Muscle layer of duodenum (tissue), 2 donors: Measurements from ENCODE around the gene HES7.

ENCODE experiments used
- H3K27ac ChIP-seq: one replicate; pipeline ENCODE4 v1.7.0; 2013; ENCODE audit warnings: mild to moderate bottlenecking, low read length
- H3K27me3 ChIP-seq: one replicate; pipeline ENCODE4 v1.7.0; 2013; ENCODE audit warnings: low read depth, mild to moderate bottlenecking, control low read depth, low read length
- H3K36me3 ChIP-seq, 2 donors: one replicate each; pipeline ENCODE4 v1.7.0; 2013; ENCODE audit warnings: low read length in 2 of 2, control low read depth in 1 of 2, mild to moderate bottlenecking in 1 of 2; ENCODE audit not compliant: insufficient read depth in 2 of 2, control insufficient read depth in 1 of 2
- H3K4me1 ChIP-seq, 2 donors: one replicate each; pipeline ENCODE4 v1.7.0; 2013; ENCODE audit warnings: low read length in 2 of 2, mild to moderate bottlenecking in 2 of 2, control low read depth in 1 of 2, moderate library complexity in 1 of 2; ENCODE audit not compliant: insufficient read depth in 2 of 2, control insufficient read depth in 1 of 2
- H3K4me3 ChIP-seq, 2 donors: one replicate each; pipeline ENCODE4 v1.7.0; 2013; ENCODE audit warnings: low read length in 2 of 2, low read depth in 1 of 2, mild to moderate bottlenecking in 1 of 2
- H3K9me3 ChIP-seq, 2 donors: one replicate each; pipeline ENCODE4 v1.7.0; 2013; ENCODE audit warnings: low read length in 2 of 2, control low read depth in 1 of 2, mild to moderate bottlenecking in 1 of 2; ENCODE audit not compliant: control insufficient read depth in 1 of 2
- donor health status: healthy.

The HES7 gene

GRCh38 chr17:8147805-8148404 lies 24.0 kb upstream of the HES7 start:
- no peaks in the 10 kb centered on the region for H3K9me3 ChIP-seq
- no peaks in the 10 kb centered on the region for H3K27me3 ChIP-seq
- H3K4me3 ChIP-seq: no peak overlapping the region
- H3K27ac ChIP-seq: no peak overlapping the region
- peaks cover 9 to 29% of the 10 kb centered on the region in 2 donors for H3K4me1 ChIP-seq
- H3K36me3 ChIP-seq: peaks cover 65 to 80% of the 10 kb centered on the region in 2 donors

- H3K4me1 ChIP-seq: peaks cover 5 to 26% of the 10 kb centered on the region in 2 donors
- H3K27ac ChIP-seq: no peak overlapping the region
Observed at GRCh38 chr17:8147141-8147804, 23.4 kb upstream of the HES7 start.

GRCh38 chr17:8146381-8147140 lies 22.7 kb upstream of the HES7 start:
- Histone ChIP-seq H3K9me3 (no peaks in the 10 kb centered on the region), H3K4me1 (peaks cover 5 to 26% of the 10 kb centered on the region in 2 donors), H3K27me3 (no peaks in the 10 kb centered on the region), H3K27ac (no peak overlapping the region), H3K4me3 (no peak overlapping the region), H3K36me3 (peaks cover 78 to 93% of the 10 kb centered on the region in 2 donors)

More at GRCh38 chr17:8147141-8147804, 23.4 kb upstream of the HES7 start:
- Histone ChIP-seq H3K36me3 (peaks cover 71 to 86% of the 10 kb centered on the region in 2 donors), H3K9me3 (no peaks in the 10 kb centered on the region), H3K4me3 (no peak overlapping the region), H3K27me3 (no peaks in the 10 kb centered on the region)

- Histone ChIP-seq H3K4me3 (no peak overlapping the region), H3K27me3 (no peaks in the 10 kb centered on the region), H3K27ac (no peak overlapping the region), H3K4me1 (peaks cover 4 to 30% of the 10 kb centered on the region in 2 donors), H3K36me3 (peaks cover 85 to 100% of the 10 kb centered on the region in 2 donors), H3K9me3 (no peaks in the 10 kb centered on the region)
Observed at GRCh38 chr17:8145811-8146210, 21.9 kb upstream of the HES7 start.

GRCh38 chr17:8144401-8145231 lies 20.7 kb upstream of the HES7 start:
- Histone ChIP-seq H3K27me3 (no peaks in the 10 kb centered on the region), H3K36me3 (peaks cover 85 to 100% of the 10 kb centered on the region in 2 donors), H3K27ac (no peak overlapping the region), H3K9me3 (no peaks in the 10 kb centered on the region), H3K4me3 (no peak overlapping the region), H3K4me1 (peaks cover 0 to 24% of the 10 kb centered on the region in 2 donors)

- no peaks in the 10 kb centered on the region for H3K27me3 ChIP-seq
- peaks cover 83 to 91% of the 10 kb centered on the region in 2 donors for H3K36me3 ChIP-seq
- H3K4me3 ChIP-seq: no peak overlapping the region
- H3K27ac ChIP-seq: no peak overlapping the region
- H3K9me3 ChIP-seq: no peaks in the 10 kb centered on the region
- peaks cover 0 to 22% of the 10 kb centered on the region in 2 donors for H3K4me1 ChIP-seq
Observed at GRCh38 chr17:8143581-8144400, 19.9 kb upstream of the HES7 start.

- H3K4me3 ChIP-seq: no peak overlapping the region
- H3K4me1 ChIP-seq: peaks cover 0 to 19% of the 10 kb centered on the region in 2 donors
Observed at GRCh38 chr17:8142887-8143580, 19.1 kb upstream of the HES7 start.

GRCh38 chr17:8142158-8142886 lies 18.4 kb upstream of the HES7 start:
- H3K4me3 ChIP-seq: no peak overlapping the region
- no peak overlapping the region for H3K27ac ChIP-seq
- peaks cover 69 to 77% of the 10 kb centered on the region in 2 donors for H3K36me3 ChIP-seq
- H3K9me3 ChIP-seq: no peaks in the 10 kb centered on the region
- peaks cover 0 to 22% of the 10 kb centered on the region in 2 donors for H3K4me1 ChIP-seq
- H3K27me3 ChIP-seq: no peaks in the 10 kb centered on the region

More at GRCh38 chr17:8142887-8143580, 19.1 kb upstream of the HES7 start:
- Histone ChIP-seq H3K27ac (no peak overlapping the region), H3K27me3 (no peaks in the 10 kb centered on the region), H3K36me3 (peaks cover 76 to 84% of the 10 kb centered on the region in 2 donors), H3K9me3 (no peaks in the 10 kb centered on the region)

GRCh38 chr17:8141741-8142140 lies 17.8 kb upstream of the HES7 start:
- Histone ChIP-seq H3K27ac (no peak overlapping the region), H3K9me3 (no peaks in the 10 kb centered on the region), H3K4me1 (peaks cover 0 to 22% of the 10 kb centered on the region in 2 donors)

More at GRCh38 chr17:8141741-8142140, 17.8 kb upstream of the HES7 start:
- no peaks in the 10 kb centered on the region for H3K27me3 ChIP-seq
- no peak overlapping the region for H3K4me3 ChIP-seq
- peaks cover 63 to 71% of the 10 kb centered on the region in 2 donors for H3K36me3 ChIP-seq
